ENCODE results near the gene THG1L.

Gene THG1L

DNA sequence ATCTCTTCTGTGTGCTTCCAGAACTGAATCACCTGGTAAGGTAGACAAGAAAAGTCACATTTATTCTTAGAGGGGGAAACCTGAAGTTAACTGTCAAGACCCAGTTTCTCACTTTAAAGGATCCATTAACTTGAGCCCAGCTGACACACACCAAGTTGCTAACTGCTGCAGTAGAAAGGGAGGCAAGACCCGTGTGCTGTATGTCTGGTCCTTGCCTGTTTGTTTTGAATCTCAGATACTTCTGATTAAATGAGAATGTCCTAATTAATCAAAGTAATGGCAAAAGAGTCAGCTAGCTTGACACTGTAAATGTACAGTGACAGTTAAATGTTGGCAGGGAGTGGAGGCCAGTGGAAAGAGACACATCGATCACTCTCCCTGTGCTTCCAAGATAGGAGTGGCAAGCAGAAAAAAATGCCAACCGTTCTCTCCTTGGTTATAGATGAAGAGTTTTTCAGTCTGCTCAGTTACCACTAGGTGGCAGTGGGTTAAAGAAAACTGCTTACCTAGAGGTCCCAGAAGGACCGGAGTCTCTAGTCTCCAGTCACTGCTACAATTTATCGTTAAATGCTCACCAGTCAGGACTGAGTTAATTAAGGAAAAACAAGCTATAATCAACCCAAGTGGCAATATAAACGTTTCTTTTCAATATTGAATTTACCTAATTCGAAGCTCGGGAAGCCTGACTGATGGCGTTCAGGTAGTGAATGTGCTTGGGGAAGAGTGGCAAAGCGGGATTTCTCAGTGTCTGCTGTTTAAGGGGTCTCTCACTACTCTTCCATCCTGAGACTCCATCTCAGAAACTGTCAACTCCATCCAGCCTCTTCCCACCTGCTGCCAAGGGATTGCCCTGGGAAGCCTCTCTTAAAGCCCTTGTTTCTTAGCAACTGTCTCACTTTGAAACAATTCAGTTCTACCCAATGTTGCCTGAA, 30.7 kb downstream of the THG1L start:
- DNase-seq (ENCODE audit: low read depth), result peak; percentile 34
- no peak overlapping the region for H3K4me3 ChIP-seq (ENCODE audit: low read depth, low read length)
- in situ Hi-C loops (cut with HindIII; ENCODE audit: low sequenced_read_pairs), result no loop called here
- peak; percentile 80 for TF ChIP-seq CTCF (IDR thresholded peaks at IDR 0.05; ENCODE audit: low read depth, low read length, missing control alignments)

DNA sequence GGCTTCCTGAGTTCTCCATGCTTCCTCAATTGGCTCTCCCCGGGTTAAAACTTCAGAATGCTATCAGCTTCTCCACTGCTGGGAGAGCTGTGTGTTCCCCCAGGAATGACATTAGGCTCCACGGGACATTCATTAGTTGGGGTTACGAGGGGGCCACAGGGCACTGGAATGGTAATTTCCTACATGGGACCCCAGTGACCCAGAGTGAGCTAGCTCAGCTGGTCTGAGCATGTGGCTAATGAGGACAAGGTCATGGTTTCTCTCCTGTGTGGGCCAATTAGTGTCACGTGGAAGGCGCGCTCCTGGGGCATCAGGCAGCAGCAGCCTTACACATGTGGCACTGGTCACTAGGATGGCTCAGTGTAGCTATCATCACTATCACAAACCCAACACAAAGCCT, 33.3 kb downstream of the THG1L start:
- no peak overlapping the region for H3K4me3 ChIP-seq (ENCODE audit: low read depth, low read length)
- no peak for TF ChIP-seq CTCF (IDR thresholded peaks at IDR 0.05; ENCODE audit: low read depth, low read length, missing control alignments)
- in situ Hi-C loops (cut with HindIII; ENCODE audit: low sequenced_read_pairs), result no loop called here
- no peak for DNase-seq (ENCODE audit: low read depth)

GRCh38 chr5:157766442-157766841, 35.2 kb downstream of the THG1L start:
- no peak for DNase-seq (ENCODE audit: low read depth)
- no peak overlapping the region for H3K4me3 ChIP-seq (ENCODE audit: low read depth, low read length)
- in situ Hi-C loops (cut with HindIII; ENCODE audit: low sequenced_read_pairs), result no loop called here
- TF ChIP-seq CTCF (IDR thresholded peaks at IDR 0.05; ENCODE audit: low read depth, low read length, missing control alignments), result no peak

GRCh38 chr5:157766902-157767301, 35.7 kb downstream of the THG1L start:
- no peak for TF ChIP-seq CTCF (IDR thresholded peaks at IDR 0.05; ENCODE audit: low read depth, low read length, missing control alignments)
- in situ Hi-C loops (cut with HindIII; ENCODE audit: low sequenced_read_pairs), result no loop called here
- no peak for DNase-seq (ENCODE audit: low read depth)
- no peak overlapping the region for H3K4me3 ChIP-seq (ENCODE audit: low read depth, low read length)

GRCh38 chr5:157767689-157768088, 36.5 kb downstream of the THG1L start:
- no peak for TF ChIP-seq CTCF (IDR thresholded peaks at IDR 0.05; ENCODE audit: low read depth, low read length, missing control alignments)
- DNase-seq (ENCODE audit: low read depth), result no peak
- in situ Hi-C loops (cut with HindIII; ENCODE audit: low sequenced_read_pairs), result no loop called here
- no peak overlapping the region for H3K4me3 ChIP-seq (ENCODE audit: low read depth, low read length)

- in situ Hi-C loops (cut with HindIII; ENCODE audit: low sequenced_read_pairs), result no loop called here
- no peak for TF ChIP-seq CTCF (IDR thresholded peaks at IDR 0.05; ENCODE audit: low read depth, low read length, missing control alignments)
- no peak for DNase-seq (ENCODE audit: low read depth)
- H3K4me3 ChIP-seq (ENCODE audit: low read depth, low read length), result no peak overlapping the region
Observed at GRCh38 chr5:157770665-157771064, 39.4 kb downstream of the THG1L start.

All from astrocyte of the cerebellum (primary cell).